B cell (primary cell): ENCODE results near the gene FAM110C. TPM values are rescaled to one million over a fixed set of nuclear protein-coding genes. Genes with fewer than 3 reads are reported as not detected.

Experiments
- ATAC-seq: fragments of 200-7000 bp; cut with Tn5 transposase; one replicate; pipeline ENCODE4 v1.10.0; 2021; ENCODE audit warnings: low read depth, mild to moderate bottlenecking, moderate number of reproducible peaks, moderate library complexity
- CTCF ChIA-PET: fragments of 350-600 bp; sonication (Branson Sonifier 250); formaldehyde crosslinking; loops from one replicate; lab custom pipeline; 2021; ENCODE audit warnings: antibody characterized with exemption, inconsistent platforms; lab: Charles Lee
- POLR2A ChIA-PET: fragments of 350-600 bp; sonication (Branson Sonifier 250); formaldehyde crosslinking; loops from one replicate; lab custom pipeline; 2021; ENCODE audit warnings: antibody characterized with exemption; lab: Charles Lee
- DNase-seq: peaks from one replicate; pipeline ENCODE4 v3.0.0; 2013
- H2AFZ ChIP-seq: 2 replicates; pipeline ENCODE4 v1.6.1; 2012; ENCODE audit warnings: mild to moderate bottlenecking, low read depth, low read length; ENCODE audit not compliant: insufficient read depth, poor library complexity, severe bottlenecking
- H3K27ac ChIP-seq, 2 donors: 1 replicate in 1 of 2; 2 replicates in 1 of 2; pipeline ENCODE4 v1.5.1; 2012 to 2013; ENCODE audit warnings: low read length in 2 of 2, mild to moderate bottlenecking in 2 of 2, moderate library complexity in 1 of 2
- H3K27me3 ChIP-seq, 4 experiments: fragments of 200-600 bp in 1 of 4; sonication (generic) in 1 of 4; replicated peaks in 1 of 4; 1 replicate in 2 of 4; 2 replicates in 2 of 4; pipeline versions ENCODE4 v1.6.1 to v1.7.0; 2013 to 2016; ENCODE audit warnings: low read length in 3 of 4, mild to moderate bottlenecking in 2 of 4, mixed read lengths in 1 of 4, moderate library complexity in 1 of 4; ENCODE audit not compliant: insufficient read depth in 4 of 4, control insufficient read depth in 3 of 4; ENCODE audit errors: control extremely low read depth in 1 of 4
- H3K36me3 ChIP-seq, 2 experiments: replicated peaks in 1 of 2; 1 replicate in 1 of 2; 2 replicates in 1 of 2; pipeline versions ENCODE4 v1.6.1 to v1.7.1; 2013; ENCODE audit warnings: low read length in 1 of 2; ENCODE audit not compliant: insufficient read depth in 2 of 2, control insufficient read depth in 1 of 2; ENCODE audit errors: control extremely low read depth in 1 of 2, extremely low read depth in 1 of 2
- H3K4me1 ChIP-seq, 2 donors: fragments of 200-600 bp in 1 of 2; sonication (generic) in 1 of 2; 1 replicate in 1 of 2; 2 replicates in 1 of 2; pipeline versions ENCODE4 v1.5.1 to v1.6.1; 2013 to 2017; ENCODE audit warnings: low read length in 2 of 2; ENCODE audit not compliant: control insufficient read depth in 2 of 2, insufficient read depth in 2 of 2
- H3K4me2 ChIP-seq: replicated peaks from 2 replicates; pipeline ENCODE3; 2012; ENCODE audit warnings: mild to moderate bottlenecking, low read depth, low read length; ENCODE audit not compliant: poor library complexity, severe bottlenecking
- H3K4me3 ChIP-seq, 5 experiments: fragments of 200-600 bp in 1 of 5; sonication (generic) in 1 of 5; 1 replicate in 3 of 5; 2 replicates in 2 of 5; pipeline versions ENCODE4 v1.5.1 to v1.7.0; 2011 to 2016; ENCODE audit warnings: low read length in 4 of 5, mild to moderate bottlenecking in 4 of 5, low read depth in 2 of 5, control low read depth in 1 of 5, moderate library complexity in 1 of 5; ENCODE audit not compliant: insufficient read depth in 1 of 5; ENCODE audit errors: control extremely low read depth in 1 of 5, extremely low read depth in 1 of 5
- H3K79me2 ChIP-seq: fragments of 200-600 bp; sonication (generic); one replicate; pipeline ENCODE4 v1.6.0; 2016; ENCODE audit warnings: low read length; ENCODE audit not compliant: control insufficient read depth, insufficient read depth
- H3K9ac ChIP-seq: fragments of 200-600 bp; sonication (generic); 2 replicates; pipeline ENCODE4 v1.6.1; 2017; ENCODE audit warnings: mild to moderate bottlenecking, low read length, moderate library complexity
- H3K9me3 ChIP-seq, 3 donors: one replicate each; pipeline versions ENCODE4 v1.6.1 to v1.7.1; 2013; ENCODE audit warnings: low read length in 2 of 3; ENCODE audit not compliant: control insufficient read depth in 2 of 3, insufficient read depth in 1 of 3; ENCODE audit errors: control extremely low read depth in 1 of 3
- H4K20me1 ChIP-seq: 2 replicates; pipeline ENCODE4 v1.6.0; 2012; ENCODE audit warnings: mild to moderate bottlenecking, low read length; ENCODE audit not compliant: insufficient read depth, control insufficient read depth, poor library complexity, severe bottlenecking
- H3K27ac Mint-ChIP-seq: one replicate; pipeline ENCODE4 v1.8.0; 2021; ENCODE audit warnings: mixed read lengths
- H3K27me3 Mint-ChIP-seq: one replicate; pipeline ENCODE4 v1.8.0; 2021; ENCODE audit warnings: mixed read lengths
- H3K4me1 Mint-ChIP-seq: one replicate; pipeline ENCODE4 v1.8.0; 2021; ENCODE audit warnings: mixed read lengths
- H3K4me3 Mint-ChIP-seq: one replicate; pipeline ENCODE4 v1.8.0; 2021; ENCODE audit warnings: mixed read lengths
- H3K9me3 Mint-ChIP-seq: one replicate; pipeline ENCODE4 v1.8.0; 2022; ENCODE audit warnings: mixed read lengths; ENCODE audit not compliant: insufficient read depth
- CTCF ChIP-seq: fragments of 200-600 bp; IDR thresholded peaks from one replicate; pipeline ENCODE4 v1.8.0; 2022; ENCODE audit warnings: antibody characterized with exemption, mild to moderate bottlenecking
- EZH2 ChIP-seq: IDR thresholded peaks from 2 replicates; pipeline ENCODE4 v1.6.1; 2012; ENCODE audit warnings: borderline replicate concordance, low read depth, mild to moderate bottlenecking, moderate library complexity, low read length; ENCODE audit not compliant: insufficient read depth, poor library complexity, severe bottlenecking
- WGBS: methylation state at CpG from one replicate; pipeline ENCODE4 v1.1.5; 2013; ENCODE audit warnings: missing lambda C conversion rate; ENCODE audit not compliant: insufficient coverage; 5-methylcytosine and 5-hydroxymethylcytosine counted together
- intact Hi-C: fragments of 100-400 bp; cut with micrococcal nuclease; formaldehyde crosslinking; loops from one replicate; pipeline ENCODE4 v1.10.0; 2022
- polyA plus RNA-seq: library from polyadenylated mRNA; depleted of rRNA; stranded (reverse); fragments of >200 nt; gene quantifications from 2 replicates; pipeline ENCODE4 v1.2.3, GENCODE V29; 2012
- total RNA-seq, 2 donors: library from RNA; stranded (reverse); fragments of 120-200 nt in 1 of 2; gene quantifications; 1 replicate in 1 of 2; 2 replicates in 1 of 2; pipeline versions ENCODE4 v1.2.3 to v1.2.4, GENCODE V29; 2013 to 2022

The FAM110C gene
- total and polyA plus RNA-seq, 2 donors (not counting 1 experiment from before 2014, with no cell fraction given) = not detected

DNA sequence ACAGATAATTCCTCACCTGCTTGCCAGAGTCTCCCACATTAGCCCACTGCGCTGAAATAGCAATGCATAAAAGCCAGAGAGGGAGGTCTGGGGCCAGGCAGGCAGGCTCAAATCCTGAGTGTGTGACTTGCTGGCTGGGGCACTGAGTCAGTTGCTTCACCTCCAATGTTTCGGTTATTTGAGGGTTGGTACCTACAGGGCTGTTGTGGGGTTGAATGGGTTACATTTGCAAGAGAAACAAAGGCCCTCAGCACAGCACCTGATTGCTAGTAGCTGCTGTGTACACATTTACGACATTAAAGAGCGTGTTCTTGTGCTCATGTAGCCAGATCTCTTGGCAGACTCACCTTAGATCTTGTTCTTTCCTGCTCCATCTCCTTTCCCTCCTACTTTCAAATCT is 34.1 kb upstream of the FAM110C start:
- Histone ChIP-seq H3K36me3 (no peaks in the 10 kb centered on the region), H3K4me1 (no peaks in the 10 kb centered on the region), H3K9me3 (peaks cover 0 to 6% (median 0%) of the 10 kb centered on the region in 3 donors), H3K79me2 (no peaks in the 10 kb centered on the region), H3K4me3 (no peak overlapping the region), H3K4me2 (no peak overlapping the region), H2AFZ (no peak overlapping the region), H4K20me1 (no peaks in the 10 kb centered on the region), H3K9ac (no peak overlapping the region), H3K27ac (no peak overlapping the region), H3K27me3 (no peaks in the 10 kb centered on the region)
- no peaks in the 10 kb centered on the region for H3K4me1 Mint-ChIP-seq
- 81% methylated on average over 4 of the region's 4 CpGs for WGBS
- intact Hi-C loops = no loop called here
- H3K27me3 Mint-ChIP-seq = peaks cover 26% of the 10 kb centered on the region
- no peaks in the 10 kb centered on the region for H3K9me3 Mint-ChIP-seq
- TF ChIP-seq CTCF = no peak
- no peak for TF ChIP-seq EZH2
- H3K27ac Mint-ChIP-seq = no peak overlapping the region
- ChIA-PET CTCF (no interaction called here), POLR2A (no interaction called here)
- DNase-seq (no peak), ATAC-seq (no peak)
- H3K4me3 Mint-ChIP-seq = no peak overlapping the region

DNA sequence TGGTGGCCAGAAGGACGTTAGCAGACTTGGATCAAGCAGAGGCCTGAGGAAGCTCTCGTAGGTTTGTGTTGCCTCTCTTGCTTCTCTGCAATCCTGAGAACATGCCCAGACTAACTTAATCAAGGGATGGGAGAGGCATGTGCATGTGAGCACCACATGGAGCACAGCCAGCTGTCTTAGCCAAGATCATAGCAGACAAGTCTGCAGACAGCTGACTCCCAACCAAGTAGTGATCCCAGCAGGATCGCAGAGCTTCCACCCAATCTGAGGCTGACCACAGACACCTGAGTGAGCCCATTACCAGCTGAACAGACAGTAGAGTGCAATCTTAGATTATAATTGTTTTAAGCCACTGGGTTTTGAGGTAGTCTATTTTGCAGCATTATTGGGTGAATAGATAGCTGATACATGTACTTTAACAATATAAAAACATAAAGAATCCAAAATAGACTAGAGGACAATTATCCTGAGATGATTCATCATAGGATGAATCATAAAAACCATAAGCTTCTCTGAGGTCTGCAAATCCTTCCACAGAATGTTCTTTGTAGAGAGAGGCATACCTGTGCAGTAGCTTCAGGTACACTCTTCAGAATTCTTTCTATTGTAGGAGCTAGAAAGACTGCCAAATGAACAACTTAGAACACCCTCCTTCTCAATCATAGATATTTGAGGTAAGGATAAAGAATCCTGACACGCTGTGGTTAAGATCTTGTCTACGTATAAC is 25.2 kb upstream of the FAM110C start:
- WGBS = 67% methylated on average over 3 of the region's 5 CpGs
- intact Hi-C loops = no loop called here
- no peaks in the 10 kb centered on the region for H3K9me3 Mint-ChIP-seq
- Histone ChIP-seq H3K79me2 (no peaks in the 10 kb centered on the region), H3K4me1 (no peaks in the 10 kb centered on the region), H3K36me3 (no peaks in the 10 kb centered on the region), H3K9me3 (peaks cover 0 to 4% (median 0%) of the 10 kb centered on the region in 3 donors), H2AFZ (no peak overlapping the region), H3K27ac (no peak overlapping the region), H3K4me3 (no peak overlapping the region), H3K27me3 (peaks cover 0 to 6% (median 0%) of the 10 kb centered on the region in 4 experiments), H3K4me2 (no peak overlapping the region), H3K9ac (no peak overlapping the region), H4K20me1 (no peaks in the 10 kb centered on the region)
- ChIA-PET CTCF (no interaction called here), POLR2A (no interaction called here)
- no peak overlapping the region for H3K4me3 Mint-ChIP-seq
- H3K27ac Mint-ChIP-seq = no peak overlapping the region
- ATAC-seq (no peak), DNase-seq (no peak)
- no peak for TF ChIP-seq CTCF
- TF ChIP-seq EZH2 = no peak
- H3K27me3 Mint-ChIP-seq = peaks cover 4% of the 10 kb centered on the region
- no peaks in the 10 kb centered on the region for H3K4me1 Mint-ChIP-seq
